Activated CD4-positive, alpha-beta T cell treated with anti-CD3 and anti-CD28 coated beads, Interleukin-2, Interleukin-4, amounts not matched to agents 100 ng/mL and 50 ng/mL, durations not matched to agents 16 hours and 8 hours (primary cell): ENCODE data around the gene CAMSAP1.

Experiments used
- DNase-seq: peaks from one replicate; pipeline ENCODE4 v3.0.0-alpha.2; 2020; ENCODE audit warnings: low spot score

The CAMSAP1 gene

DNA sequence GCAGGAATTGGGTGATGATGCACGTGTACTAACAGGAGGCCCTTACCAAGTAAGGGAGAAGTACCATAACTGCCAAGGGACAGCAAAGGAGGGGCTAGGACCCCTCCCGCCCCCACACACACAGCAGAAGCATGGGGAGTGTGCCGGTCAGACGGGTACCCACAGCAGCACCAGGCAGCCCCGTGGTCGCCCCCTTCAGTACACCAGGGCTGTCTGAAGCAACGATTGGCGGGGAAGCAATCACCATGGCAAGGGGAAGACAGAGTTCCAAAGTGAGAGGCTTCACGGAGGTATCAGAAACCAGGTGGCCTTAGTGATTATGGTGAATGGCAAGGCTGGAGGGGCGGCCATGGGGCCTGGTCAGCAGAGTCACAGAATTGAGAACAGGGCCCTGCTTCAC lies 72.2 kb downstream of the CAMSAP1 start:
- DNase-seq, result no peak

DNA sequence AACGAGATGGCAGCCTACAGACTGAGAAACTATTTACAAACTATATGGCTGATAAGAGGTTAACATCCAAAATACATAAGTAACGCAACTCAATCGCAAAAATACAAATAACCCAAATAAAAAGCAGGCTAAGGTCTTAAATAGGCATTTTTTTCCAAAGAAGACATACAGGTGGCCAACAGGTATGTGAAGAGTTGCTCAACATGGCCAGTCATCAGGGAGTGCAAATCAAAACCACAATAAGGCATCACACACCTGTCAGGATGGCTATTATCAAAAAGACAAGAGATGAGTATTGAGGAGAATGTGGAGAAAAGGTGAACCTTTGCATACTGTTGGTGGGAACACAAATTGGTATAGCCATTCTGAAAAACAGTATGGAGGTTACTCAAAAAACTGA lies 73.5 kb downstream of the CAMSAP1 start:
- no peak for DNase-seq

DNA sequence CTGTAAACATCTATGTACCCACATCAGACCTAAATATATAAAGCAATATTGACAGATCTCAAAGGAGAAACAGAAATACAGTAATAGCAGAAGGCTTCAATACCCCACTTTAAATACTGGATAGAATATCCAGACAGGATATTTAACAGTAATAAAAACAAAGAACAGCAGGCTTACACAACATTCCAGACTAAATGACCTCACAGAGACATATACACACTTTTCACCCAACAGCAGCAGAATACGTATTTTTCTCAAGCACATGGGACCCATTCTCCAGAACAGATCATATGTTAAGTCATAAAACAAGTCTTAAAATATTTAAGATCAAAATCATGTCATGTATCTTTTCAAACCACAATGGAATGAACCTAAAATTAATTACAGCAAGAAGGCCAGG lies 76.8 kb downstream of the CAMSAP1 start:
- DNase-seq, result no peak

DNA sequence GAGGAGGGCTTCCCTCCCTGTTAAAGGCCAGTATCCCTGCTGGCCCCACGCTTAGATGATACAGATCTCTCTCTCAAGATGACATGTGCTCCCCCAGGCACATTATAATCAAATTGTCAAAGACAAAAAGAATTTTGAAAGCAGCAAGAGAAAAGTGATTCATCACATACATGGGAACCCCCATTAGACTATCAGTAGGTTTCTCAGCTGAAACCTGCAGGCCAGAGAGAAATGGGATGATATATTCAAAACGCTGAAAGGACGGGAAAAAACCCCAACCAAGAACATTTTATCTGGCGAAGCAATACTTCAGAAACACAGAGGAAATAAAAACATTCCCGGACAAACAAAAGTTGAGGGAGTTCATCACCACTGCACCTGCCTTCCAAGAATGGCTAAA lies 78.7 kb downstream of the CAMSAP1 start:
- DNase-seq, result no peak

DNA sequence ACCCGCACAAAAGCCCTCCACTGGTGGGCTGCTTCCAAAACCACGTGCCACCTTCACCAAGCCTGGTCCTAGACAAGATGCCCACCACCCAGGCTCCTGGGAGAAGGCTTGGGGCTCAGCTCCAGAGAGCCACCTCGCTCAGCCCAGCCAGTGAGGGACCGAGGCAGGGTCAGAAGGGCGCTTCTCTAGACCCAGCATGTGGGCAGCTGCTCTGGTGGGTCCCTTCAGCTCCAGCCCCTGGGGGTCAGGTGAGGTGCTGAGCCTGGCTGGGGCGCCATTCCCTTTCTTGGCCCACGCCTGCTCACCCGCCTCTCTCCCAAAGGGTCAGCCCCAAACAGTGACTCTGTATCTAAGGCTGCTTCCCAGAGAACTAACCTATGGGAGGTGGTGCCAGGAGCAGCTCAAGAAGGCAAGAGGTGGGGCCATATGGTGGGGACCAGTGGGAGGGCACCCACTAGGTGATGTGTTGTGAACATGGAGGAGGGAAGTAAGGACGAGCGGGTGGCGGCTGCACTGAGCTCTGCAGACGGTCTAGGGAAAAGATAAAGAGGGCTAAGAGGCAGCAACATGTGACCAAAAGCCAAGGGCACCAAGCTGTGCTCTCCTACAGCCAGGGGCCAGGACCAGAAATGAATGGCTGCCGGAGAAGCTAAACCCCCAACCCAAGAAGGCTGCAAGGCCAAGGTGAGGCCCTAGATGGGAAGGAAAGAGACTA lies 79.3 kb downstream of the CAMSAP1 start:
- no peak for DNase-seq

DNA sequence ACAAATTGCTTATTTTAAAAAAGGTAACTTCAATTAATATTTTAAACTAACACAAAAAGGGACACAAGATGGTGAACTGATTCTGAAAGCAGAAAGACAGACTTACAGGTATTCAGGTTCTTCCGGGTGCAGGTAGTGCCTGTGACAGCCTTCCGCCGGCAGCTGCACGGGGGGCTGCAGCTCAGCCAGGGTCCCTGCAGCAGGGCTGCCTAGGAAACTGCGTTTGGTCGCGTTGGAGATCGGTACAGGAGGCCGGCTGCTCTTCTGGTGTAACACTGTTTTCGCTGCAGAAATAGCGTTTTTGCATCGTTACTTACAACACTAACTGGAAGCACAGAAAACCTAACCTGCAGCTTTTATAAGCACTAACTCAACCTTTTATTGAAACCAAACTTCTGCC lies 80.0 kb downstream of the CAMSAP1 start:
- no peak for DNase-seq

DNA sequence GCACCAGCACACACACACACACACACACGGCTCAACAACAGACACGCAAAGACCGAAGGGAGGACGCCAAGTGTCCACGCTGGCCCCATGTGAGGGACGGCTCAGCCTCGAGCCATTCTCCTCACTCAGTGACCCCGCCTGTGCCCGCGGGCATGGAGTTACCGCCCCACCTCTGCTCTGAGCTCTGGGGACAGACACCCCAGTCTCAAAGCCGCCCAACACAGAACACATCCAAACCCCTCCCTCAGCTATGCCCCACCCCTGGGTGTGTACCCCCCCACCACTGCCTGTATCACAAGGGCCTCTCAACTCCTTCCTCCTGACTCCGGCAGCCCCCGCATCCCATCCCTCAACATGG lies 81.2 kb downstream of the CAMSAP1 start:
- DNase-seq, result no peak

DNA sequence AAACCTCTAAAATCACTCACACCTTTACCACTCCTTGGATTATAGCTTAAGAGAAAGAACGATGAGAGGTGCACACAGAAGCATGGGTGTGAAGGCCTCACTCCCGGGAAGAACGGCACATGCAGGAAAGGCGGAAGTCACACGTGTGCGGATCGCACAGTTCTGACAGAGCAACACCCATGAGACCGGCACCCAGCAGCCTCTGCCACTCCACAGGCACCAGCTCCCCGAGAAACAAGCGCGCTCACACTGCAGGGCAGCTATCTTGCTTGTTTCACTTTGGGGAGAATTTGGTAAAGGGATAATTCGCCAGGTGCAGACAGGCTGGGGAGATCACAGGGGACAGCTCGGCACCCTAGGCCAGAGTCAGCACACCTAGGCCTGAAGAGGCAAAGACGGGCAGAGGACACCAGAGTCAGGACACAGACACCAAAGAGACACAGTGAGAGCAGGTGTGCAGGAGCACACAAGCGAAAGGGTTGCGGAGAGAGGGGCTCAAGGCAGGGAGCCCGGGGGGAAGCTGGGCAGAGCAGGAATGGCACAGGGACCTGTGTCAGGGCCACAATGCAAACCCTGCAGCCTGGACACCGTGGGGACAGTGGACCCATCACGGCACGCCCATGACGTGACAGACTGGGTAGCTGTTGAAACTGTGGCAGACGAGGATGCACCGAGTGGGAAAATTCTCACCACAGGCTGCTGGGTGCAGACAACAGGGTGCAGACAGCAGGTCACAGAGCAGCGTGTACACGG lies 81.7 kb downstream of the CAMSAP1 start:
- DNase-seq, result no peak

DNA sequence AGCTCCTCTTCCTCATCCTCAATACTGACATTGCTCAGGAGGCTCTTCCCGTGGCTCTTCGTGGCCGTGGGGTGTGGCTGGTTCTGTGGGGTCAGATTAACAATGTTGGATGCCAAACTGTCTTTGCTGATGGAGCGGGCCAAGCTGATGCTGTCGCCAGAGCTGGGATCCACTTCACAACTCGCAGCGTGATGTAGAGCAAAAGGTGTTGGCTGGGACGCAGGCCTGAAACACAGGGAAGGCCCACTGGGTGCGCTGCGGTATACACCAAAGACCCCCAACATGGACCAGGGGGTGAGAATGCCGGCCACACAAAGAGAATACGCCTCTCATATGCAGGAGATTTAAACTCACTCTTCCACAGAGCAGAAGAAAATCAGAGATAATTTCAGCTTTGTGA lies 84.3 kb downstream of the CAMSAP1 start:
- no peak for DNase-seq

DNA sequence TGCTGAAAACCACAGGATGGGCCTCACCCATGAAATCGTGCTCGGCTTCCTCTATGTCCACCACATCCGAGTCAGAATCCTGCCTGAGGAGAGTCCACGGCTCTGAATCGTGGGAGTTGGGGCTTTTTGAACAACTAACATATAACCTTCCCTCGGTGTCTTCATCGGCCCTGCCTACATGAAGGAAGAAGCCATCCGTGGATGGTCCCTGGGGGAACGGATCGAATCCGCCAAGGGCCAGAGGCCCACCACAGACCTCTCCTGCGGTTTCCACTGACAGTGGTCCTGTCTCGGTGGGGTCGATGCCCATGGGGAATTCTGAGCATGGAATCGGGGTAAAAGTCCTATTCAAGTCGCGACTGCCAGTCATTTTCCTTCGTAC lies 85.0 kb downstream of the CAMSAP1 start:
- no peak for DNase-seq

DNA sequence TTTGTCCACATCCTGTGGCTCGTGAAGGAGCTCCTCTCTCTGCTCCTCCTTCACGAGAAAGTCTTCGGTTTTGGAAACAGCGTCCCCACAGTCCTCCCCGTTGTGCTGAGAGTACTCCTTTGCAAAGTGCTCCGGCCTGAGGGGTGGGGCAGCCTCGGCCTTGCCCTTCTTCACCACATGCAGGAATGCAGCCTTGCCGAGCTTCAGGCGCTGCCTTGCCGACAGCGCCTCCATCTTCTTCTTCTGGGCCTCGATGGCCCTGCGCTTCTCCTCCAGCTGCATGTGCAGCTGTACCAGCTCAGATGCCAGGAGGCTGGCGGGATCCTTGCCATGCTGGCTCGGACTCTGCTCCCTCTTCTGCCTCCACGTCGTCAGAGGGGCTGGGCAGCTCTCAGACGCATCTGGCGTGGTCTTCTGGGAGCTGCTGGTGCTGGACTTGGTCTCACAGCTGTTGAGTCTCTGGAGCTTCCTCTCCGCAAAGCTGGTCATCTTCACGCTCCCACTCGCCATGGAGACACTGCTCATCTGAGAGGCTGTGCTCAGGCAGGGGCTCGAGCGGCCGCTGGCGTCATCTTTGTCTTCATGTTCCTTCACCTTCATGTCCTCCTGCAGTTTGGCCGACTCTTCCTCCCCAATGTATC lies 85.5 kb downstream of the CAMSAP1 start:
- no peak for DNase-seq

DNA sequence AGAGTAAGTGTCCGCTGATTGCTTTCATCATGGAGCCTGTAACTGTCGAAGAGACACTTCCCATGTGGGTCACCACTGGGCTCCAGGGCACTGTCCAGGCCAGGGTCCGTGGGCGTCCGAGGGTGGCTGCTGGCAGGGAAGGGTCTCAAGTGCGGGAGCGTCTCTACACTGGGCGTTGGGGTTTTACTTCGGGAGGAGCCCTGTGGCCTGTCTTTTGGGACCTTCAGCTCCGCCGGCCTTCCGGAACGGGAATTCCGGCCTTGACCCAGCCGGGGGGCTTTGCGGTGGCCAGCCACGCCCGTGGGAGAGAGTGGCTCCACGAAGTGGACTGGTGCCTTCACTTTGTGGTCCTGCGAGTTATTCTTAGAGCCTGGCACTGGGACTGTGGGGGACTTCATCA lies 86.2 kb downstream of the CAMSAP1 start:
- no peak for DNase-seq

DNA sequence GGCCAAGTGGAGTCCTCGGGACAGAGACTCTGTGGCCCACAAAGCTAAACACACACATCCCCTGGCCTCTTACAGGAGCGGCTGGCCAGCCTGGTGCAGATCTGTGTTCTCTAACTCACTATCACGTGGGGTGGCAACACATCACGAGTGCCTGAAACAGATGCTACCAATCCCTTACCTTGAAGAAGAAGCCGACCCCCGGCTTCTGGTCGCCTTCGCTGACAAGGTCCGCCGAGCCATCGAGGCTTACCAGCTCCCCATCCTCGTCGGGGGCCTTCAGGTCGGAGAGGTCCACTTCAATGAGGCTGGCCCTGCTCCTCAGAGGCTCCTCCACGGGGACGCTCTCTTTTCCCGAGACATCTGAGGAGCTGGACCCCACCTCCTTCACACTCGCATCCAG lies 86.7 kb downstream of the CAMSAP1 start:
- DNase-seq, result no peak

DNA sequence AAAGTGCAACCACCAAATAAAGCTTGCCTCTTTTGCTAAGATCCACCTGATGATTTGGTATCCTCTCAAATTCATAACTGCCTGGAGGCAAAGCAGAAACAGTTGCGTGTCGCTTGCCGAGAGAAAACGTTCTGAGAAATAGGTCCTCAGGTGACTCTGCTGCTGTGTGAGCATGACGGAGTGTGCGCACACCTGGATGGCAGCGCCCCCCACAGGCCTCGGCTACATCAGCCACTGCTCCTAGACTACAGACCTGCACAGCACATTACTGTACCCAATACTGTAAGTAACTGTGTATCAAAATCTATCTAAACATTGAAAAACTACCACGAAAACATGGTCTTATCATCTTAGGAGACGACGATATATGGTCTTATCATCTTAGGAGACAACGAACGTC lies 87.4 kb downstream of the CAMSAP1 start:
- DNase-seq, result no peak

DNA sequence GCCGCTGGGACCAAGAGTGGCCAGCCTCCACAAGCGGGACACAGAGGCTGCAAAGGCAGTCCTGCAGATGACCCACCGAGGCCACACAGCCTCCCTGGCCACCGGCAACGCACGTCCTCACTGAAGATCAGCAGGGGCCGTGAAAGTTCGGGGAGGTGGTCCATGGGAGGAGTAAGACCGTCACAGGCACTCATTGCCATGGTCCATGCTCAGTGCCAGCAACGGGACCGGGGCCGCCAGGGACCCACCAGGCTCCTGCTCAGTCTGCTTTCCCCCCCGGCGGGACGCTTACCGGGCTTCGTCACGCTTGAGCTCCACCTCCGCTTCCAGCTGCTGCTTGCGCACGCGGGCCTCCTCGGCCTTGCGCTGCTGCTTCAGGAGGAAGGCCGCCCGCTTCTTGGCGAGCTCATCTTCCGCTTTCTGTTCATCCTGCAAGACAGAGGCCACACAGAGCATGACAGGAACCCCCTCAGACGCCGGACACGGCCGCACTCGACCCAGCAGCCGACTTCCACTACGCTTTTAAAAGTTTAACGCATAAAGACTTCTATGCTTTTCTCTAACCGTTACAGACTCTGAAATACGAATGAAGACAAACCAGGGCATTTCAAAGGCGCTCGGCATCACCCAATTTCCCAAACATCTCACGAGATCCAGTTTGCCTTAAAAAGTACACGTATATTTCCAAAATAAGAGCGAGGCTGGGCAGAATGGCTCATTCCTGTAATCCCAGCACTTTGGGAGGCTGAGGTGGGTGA lies 88.4 kb downstream of the CAMSAP1 start:
- DNase-seq, result no peak

DNA sequence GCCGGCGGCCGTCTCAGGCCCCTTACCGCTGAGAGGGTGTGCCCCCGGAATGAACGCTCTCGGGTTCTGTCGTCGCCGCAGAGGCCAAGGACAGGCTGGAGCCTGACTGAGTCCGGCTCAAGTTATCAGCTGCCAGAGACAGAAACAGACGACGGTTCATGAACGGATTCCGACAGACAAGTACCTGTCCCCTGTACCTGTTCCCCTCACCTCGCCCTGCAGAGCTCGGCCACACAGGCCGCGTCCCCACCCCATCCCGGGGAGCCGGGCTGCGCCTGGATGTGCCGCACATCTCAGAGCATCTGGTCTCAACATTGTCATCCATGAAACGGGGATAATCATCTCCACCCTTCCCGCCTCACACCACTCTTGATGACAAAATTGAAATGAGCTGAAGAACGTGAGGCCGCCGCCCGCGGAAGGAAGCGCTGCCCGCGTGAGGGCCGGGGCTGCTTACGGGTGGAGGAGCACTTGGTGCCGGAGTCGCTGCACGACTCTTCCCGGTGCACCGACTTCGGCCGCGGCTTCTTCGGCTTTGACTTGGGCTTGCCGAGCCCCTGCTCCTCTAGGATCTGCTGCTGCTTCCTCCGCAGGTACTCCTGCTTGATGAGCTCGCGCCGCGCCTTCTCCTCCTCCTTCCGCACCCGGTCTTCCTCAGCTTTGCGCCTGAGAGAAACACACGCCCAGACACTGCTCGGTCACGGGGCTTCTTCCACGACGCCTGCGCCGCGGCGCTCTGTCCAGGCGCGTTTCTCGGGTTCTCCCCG lies 89.2 kb downstream of the CAMSAP1 start:
- DNase-seq, result no peak

DNA sequence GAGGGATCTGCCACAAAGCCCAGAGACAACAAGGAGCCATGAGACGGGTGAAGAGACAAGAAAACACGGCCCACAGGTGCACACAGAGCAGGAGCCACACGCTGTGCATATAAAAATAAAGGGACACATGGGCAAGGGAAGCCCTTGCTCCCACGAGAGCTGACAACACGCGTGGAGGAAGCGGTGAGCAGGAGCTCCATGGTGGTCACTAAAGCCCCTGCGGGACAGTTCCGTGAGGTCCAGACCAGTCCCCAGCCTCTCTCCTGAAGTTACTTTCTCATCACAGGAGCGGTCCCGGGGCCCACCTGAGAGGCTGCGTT lies 90.7 kb downstream of the CAMSAP1 start:
- no peak for DNase-seq

DNA sequence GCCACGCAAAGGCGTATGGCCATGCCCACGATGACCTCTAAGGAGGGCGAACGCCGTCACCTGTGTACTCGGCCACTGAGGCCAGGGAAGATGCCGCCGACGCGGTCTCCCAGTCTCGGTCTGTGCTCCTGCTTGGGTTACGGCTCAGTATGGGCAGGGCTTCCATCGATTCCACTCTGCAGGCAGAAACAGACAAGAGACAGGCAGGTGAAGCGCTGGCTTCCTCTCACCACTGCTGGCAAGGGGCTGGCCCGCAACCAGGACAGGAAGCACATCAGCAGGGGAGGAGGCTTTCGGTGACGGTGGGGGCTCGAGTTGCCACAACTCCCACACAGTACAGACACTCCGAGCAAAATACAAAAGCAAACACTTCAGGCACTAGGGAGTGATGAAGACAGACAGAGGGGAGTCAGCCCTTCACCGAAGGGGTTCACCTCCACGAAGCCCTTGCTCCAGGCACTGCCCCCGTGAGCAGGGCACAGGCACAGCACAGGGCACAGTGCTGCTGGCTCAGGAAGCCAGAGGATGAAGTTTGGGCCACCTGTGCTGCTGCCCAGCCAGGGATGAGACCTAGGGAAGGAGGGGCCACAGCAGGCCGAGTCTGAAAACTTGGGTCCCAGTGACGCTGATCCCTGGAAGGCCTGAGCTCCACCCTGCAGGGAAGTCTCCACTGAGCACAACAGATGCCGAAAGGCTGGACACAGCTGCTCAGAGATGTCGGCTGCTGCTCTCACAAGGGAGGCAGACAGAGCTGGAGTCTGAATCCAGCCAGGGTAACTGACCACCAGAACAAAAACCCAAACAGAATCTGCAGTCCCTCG lies 91.3 kb downstream of the CAMSAP1 start:
- no peak for DNase-seq

DNA sequence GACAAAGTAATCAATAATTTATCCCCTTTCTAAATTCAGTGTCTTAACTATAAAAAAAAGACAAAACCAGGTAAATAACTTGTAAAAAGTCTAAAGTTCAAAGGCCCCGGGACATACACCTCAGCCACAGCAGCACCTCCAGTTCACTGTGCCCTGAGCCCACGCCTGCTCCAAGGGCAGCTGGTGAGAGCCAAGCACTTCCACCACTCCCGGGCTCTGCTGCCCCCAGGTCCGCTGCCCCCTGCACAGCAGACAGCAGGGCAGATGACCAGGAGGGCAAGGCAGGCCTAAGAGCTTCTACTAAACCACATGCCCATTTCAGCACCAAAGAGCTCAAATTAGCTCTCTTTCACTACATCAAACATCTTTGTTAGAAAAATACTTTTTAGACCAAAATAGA lies 91.9 kb downstream of the CAMSAP1 start:
- no peak for DNase-seq

DNA sequence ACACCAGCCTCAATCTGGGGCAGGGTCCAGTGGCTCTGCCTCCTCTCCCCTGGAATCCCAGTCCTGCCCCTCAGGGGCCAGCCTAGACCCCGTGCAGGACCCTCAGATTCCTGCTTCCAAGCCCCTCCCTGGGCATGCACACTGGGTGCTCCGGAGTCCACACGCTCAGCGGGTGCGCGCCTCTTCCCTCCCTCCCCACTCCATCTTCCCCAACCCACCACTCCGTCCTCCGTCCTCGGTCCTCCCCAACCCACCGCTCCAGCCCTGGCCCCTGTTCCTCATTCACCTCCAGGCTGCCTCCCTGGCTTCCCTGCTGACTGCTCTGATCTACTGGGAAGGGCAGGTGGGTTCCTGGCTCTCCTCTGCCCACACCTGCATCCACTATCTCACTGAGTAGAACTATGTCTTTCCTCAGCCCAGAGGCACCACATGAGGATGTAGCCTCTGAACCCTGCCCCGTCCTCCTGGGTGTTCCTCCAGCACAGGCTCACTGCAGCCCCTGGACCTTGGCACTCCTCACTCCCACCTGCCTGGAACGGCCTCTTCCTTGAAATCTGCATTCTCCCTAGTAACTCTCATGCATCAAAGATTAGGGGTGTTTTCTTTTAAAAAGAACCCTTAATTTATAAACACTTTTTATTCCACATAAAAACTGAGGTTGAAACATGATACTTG lies 92.8 kb downstream of the CAMSAP1 start:
- no peak for DNase-seq
